Esophagus muscularis mucosa (tissue), 4 donors: Measurements from ENCODE around the gene FOXP2.

Experiments used
- CTCF ChIP-seq, 3 experiments: fragments of 200-600 bp in 2 of 3; fragments of 450-650 bp in 1 of 3; sonication (generic) in 2 of 3; IDR thresholded peaks; one replicate each; pipeline ENCODE4 v1.5.1; 2017 to 2019; ENCODE audit warnings: antibody characterized with exemption in 3 of 3, mild to moderate bottlenecking in 2 of 3, moderate library complexity in 1 of 3
- EP300 ChIP-seq: sonication (generic); formaldehyde crosslinking; IDR thresholded peaks from one replicate; pipeline ENCODE4 v1.6.1; 2017; ENCODE audit warnings: antibody characterized with exemption
- POLR2A ChIP-seq: fragments of 450-650 bp; IDR thresholded peaks from one replicate; pipeline ENCODE4 v1.6.1; 2017; ENCODE audit warnings: antibody characterized with exemption, moderate library complexity, mild to moderate bottlenecking, low read depth
- POLR2AphosphoS5 ChIP-seq, 2 donors: sonication (generic); formaldehyde crosslinking; IDR thresholded peaks; one replicate each; pipeline ENCODE4 v1.6.1; 2017; ENCODE audit warnings: antibody characterized with exemption in 2 of 2

GRCh38 chr7:114468844-114469243 is 54.2 kb downstream of the FOXP2 start:
- TF ChIP-seq POLR2A (no peak), CTCF (IDR thresholded peaks at IDR 0.05) (no peak), POLR2AphosphoS5 (IDR thresholded peaks at IDR 0.05) (no peak), EP300 (no peak)
